Measurements from ENCODE around the gene TMEM52. TPM values are rescaled to one million over a fixed set of nuclear protein-coding genes. Genes with fewer than 3 reads are reported as not detected.

The TMEM52 gene
- total RNA-seq, 2 donors from 2014 or later = 7.8 to 43.3 TPM

DNA sequence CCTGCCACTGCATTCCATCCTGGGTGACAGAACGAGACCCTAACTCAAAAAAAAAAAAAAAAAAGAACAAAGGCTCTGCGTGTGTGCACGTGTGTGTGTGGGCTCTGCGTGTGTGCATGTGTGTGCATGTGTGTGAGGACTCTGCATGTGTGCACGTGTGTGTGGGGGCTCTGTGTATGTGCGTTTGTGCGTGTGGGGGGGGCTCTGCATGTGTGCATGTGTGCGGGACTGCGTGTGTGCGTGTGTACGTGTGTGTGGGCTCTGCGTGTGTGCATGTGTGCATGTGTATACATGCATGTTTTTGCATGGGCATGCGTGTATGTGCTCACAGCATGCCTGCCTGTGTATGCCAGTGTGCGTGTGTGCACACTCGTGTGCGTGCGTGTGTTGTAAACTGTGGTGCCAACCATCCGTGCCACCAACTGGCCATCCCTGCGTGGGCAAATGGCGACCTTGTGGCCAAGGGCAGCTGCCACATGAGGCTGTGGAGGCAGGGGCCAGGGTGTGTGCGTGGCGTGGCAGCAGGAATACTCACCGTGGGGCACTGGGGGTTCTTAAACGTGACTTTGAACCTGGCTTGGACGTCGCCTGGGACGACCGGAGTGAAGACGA, 26.8 kb upstream of the TMEM52 start:
- Histone ChIP-seq H3K9me3 (no peaks in the 10 kb centered on the region), H3K4me1 (replicated peaks) (no peaks in the 10 kb centered on the region), H3K27ac (no peak overlapping the region), H3K4me3 (no peak overlapping the region), H3K27me3 (replicated peaks; ENCODE audit: insufficient read depth) (no peaks in the 10 kb centered on the region), H3K36me3 (no peaks in the 10 kb centered on the region)
- TF ChIP-seq, protein P1, sequence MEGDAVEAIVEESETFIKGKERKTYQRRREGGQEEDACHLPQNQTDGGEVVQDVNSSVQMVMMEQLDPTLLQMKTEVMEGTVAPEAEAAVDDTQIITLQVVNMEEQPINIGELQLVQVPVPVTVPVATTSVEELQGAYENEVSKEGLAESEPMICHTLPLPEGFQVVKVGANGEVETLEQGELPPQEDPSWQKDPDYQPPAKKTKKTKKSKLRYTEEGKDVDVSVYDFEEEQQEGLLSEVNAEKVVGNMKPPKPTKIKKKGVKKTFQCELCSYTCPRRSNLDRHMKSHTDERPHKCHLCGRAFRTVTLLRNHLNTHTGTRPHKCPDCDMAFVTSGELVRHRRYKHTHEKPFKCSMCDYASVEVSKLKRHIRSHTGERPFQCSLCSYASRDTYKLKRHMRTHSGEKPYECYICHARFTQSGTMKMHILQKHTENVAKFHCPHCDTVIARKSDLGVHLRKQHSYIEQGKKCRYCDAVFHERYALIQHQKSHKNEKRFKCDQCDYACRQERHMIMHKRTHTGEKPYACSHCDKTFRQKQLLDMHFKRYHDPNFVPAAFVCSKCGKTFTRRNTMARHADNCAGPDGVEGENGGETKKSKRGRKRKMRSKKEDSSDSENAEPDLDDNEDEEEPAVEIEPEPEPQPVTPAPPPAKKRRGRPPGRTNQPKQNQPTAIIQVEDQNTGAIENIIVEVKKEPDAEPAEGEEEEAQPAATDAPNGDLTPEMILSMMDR (IDR thresholded peaks at IDR 0.05) = no peak
- TF ChIP-seq POLR2A (IDR thresholded peaks at IDR 0.05) (no peak), POLR2AphosphoS5 (IDR thresholded peaks at IDR 0.05) (no peak)
- intact Hi-C loops (cut with DNase I) = no loop called here
- no peak for DNase-seq (ENCODE audit: low spot score)
- 84% methylated on average over 29 of the region's 29 CpGs for WGBS

- Histone ChIP-seq H3K4me3 (peak overlapping the region in 1 of 2 donors; percentile 19), H3K27ac (no peak overlapping the region), H3K4me1 (replicated peaks) (no peaks in the 10 kb centered on the region), H3K9me3 (no peaks in the 10 kb centered on the region), H3K27me3 (replicated peaks; ENCODE audit: insufficient read depth) (no peaks in the 10 kb centered on the region), H3K36me3 (no peaks in the 10 kb centered on the region)
- 12% methylated on average over 36 of the region's 37 CpGs for WGBS
- TF ChIP-seq POLR2AphosphoS5 (IDR thresholded peaks at IDR 0.05) (no peak), POLR2A (IDR thresholded peaks at IDR 0.05) (no peak)
- TF ChIP-seq, protein P1 (IDR thresholded peaks at IDR 0.05) = peak; percentile 52 to 80 (median 69)
- peak; percentile 22 for DNase-seq (ENCODE audit: low spot score)
- intact Hi-C loops (cut with DNase I) = no loop called here
Observed at GRCh38 chr1:1943834-1944570, 24.9 kb upstream of the TMEM52 start.

GRCh38 chr1:1942753-1943656, 23.9 kb upstream of the TMEM52 start:
- no peaks in the 10 kb centered on the region for H3K27me3 ChIP-seq (replicated peaks; ENCODE audit: insufficient read depth)
- no peak overlapping the region for H3K27ac ChIP-seq
- H3K9me3 ChIP-seq = no peaks in the 10 kb centered on the region
- no peak overlapping the region for H3K4me3 ChIP-seq
- TF ChIP-seq, protein P1 (IDR thresholded peaks at IDR 0.05) = no peak
- TF ChIP-seq POLR2AphosphoS5 (IDR thresholded peaks at IDR 0.05) (no peak), POLR2A (IDR thresholded peaks at IDR 0.05) (no peak)
- DNase-seq (ENCODE audit: low spot score) = no peak
- H3K36me3 ChIP-seq = no peaks in the 10 kb centered on the region
- intact Hi-C loops (cut with DNase I) = no loop called here
- no peaks in the 10 kb centered on the region for H3K4me1 ChIP-seq (replicated peaks)
- 67% methylated on average over 42 of the region's 45 CpGs for WGBS

DNA sequence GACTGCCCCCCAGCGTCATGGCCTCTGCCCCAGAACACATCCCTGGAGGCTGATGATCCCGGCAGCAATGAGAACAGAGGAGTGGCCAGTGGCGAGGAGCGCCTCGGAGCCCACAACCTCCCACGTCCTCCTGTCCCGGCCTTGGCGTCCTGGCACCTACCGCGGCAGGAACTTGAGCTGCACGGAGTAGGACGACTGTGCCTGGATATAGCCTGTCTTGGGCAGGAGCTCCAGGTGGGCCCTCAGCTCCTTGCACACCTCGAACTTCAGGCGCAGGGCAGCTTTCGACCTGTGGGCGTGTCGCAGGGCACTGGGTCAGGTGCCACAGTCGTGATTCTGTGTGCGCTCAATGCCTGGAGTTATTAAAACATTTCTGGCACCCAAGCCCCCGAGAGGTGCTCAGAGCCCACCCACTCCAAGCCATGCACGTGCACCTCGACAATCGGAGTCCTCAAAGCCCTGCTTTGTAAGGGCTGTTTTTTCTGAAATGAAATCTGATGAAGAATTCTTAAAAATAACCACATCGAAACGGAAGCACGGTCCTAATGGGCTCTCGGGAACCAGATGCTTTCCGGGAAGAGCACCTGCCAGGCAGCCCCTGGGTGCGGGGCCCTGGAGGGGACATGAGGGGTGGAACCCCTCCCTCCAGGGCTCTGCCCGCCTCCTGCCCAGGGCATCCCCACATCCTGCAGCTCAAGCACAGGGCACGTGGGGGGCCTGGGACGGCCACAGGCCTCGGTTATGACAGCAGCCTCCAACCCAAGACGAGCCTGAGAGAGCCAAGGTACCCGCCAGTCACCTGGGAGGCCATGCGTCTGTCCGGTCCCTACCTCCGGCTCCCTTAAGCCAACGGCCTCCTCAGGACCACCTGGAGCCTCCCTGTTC, 23.0 kb upstream of the TMEM52 start:
- Histone ChIP-seq H3K4me3 (no peak overlapping the region), H3K4me1 (replicated peaks) (no peaks in the 10 kb centered on the region), H3K36me3 (no peaks in the 10 kb centered on the region), H3K27ac (no peak overlapping the region), H3K9me3 (no peaks in the 10 kb centered on the region), H3K27me3 (replicated peaks; ENCODE audit: insufficient read depth) (no peaks in the 10 kb centered on the region)
- TF ChIP-seq, protein P1 (IDR thresholded peaks at IDR 0.05) = no peak
- TF ChIP-seq POLR2AphosphoS5 (IDR thresholded peaks at IDR 0.05) = no peak
- no peak for TF ChIP-seq POLR2A (IDR thresholded peaks at IDR 0.05)
- DNase-seq (ENCODE audit: low spot score) = no peak
- 81% methylated on average over 38 of the region's 39 CpGs for WGBS
- intact Hi-C loops (cut with DNase I) = no loop called here

Data from prostate gland (tissue), 2 donors.